Mesothelial cell of epicardium (in vitro differentiated cells): ENCODE results near the gene SH3GL1. TPM values are rescaled to one million over a fixed set of nuclear protein-coding genes. Genes with fewer than 3 reads are reported as not detected.
"Not testable (repeated sequence)": the region's sequence is repeated elsewhere in the genome, so short reads cannot be mapped to it uniquely, and the experiment has no call there.

ENCODE experiments used
- DNase-seq, 2 experiments: peaks; one replicate each; pipeline ENCODE4 v3.0.0; 2021; ENCODE audit warnings: low spot score in 2 of 2; ENCODE audit not compliant: unreplicated experiment in 2 of 2
- H3K27ac Mint-ChIP-seq: 2 replicates; pipeline ENCODE4 v1.8.0; 2021; ENCODE audit warnings: mixed read lengths
- H3K27me3 Mint-ChIP-seq: 2 replicates; pipeline ENCODE4 v1.8.0; 2021; ENCODE audit warnings: low read depth, mixed read lengths
- H3K36me3 Mint-ChIP-seq: 2 replicates; pipeline ENCODE4 v1.8.0; 2021; ENCODE audit warnings: mixed read lengths
- H3K4me1 Mint-ChIP-seq: 2 replicates; pipeline ENCODE4 v1.8.0; 2021; ENCODE audit warnings: mixed read lengths
- H3K4me3 Mint-ChIP-seq: 2 replicates; pipeline ENCODE4 v1.8.0; 2021; ENCODE audit warnings: mild to moderate bottlenecking, moderate library complexity, mixed read lengths
- H3K9me3 Mint-ChIP-seq: 2 replicates; pipeline ENCODE4 v1.8.0; 2021; ENCODE audit warnings: mixed read lengths
- total RNA-seq: library from RNA; stranded (reverse); gene quantifications from 3 replicates; pipeline ENCODE4 v1.2.1, GENCODE V29; 2021
- TF ChIP-seq, protein P1 (sequence below): fragments of 200-600 bp; sonication (generic); IDR thresholded peaks from one replicate; pipeline ENCODE4 v1.5.0; 2021; ENCODE audit warnings: antibody characterized with exemption; ENCODE audit not compliant: unreplicated experiment

Gene SH3GL1
- total RNA-seq, 1 donor from 2014 or later, result 90.1 TPM

DNA sequence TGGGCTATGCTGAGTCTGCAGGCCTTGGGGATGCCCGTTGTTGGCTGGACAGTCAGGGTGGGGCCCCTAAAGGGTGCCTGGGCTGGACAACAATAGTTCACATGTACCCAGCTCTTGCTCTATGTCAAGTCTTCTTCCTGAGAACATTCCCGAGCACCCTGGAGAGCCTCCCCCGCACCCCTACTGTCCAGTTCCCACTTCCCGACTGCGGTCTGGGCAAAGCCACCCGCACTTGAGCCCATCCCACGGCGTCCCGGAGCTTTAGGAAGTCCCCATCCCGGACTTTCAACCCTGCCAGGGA, 58.1 kb downstream of the SH3GL1 start:
- peaks cover 22% of the 10 kb centered on the region for H3K4me1 Mint-ChIP-seq
- peak overlapping the region; percentile 86 for H3K4me3 Mint-ChIP-seq
- H3K36me3 Mint-ChIP-seq, result peaks cover 6% of the 10 kb centered on the region
- peaks cover 2% of the 10 kb centered on the region for H3K27me3 Mint-ChIP-seq
- no peak for DNase-seq
- H3K9me3 Mint-ChIP-seq, result no peaks in the 10 kb centered on the region
- TF ChIP-seq, protein P1, sequence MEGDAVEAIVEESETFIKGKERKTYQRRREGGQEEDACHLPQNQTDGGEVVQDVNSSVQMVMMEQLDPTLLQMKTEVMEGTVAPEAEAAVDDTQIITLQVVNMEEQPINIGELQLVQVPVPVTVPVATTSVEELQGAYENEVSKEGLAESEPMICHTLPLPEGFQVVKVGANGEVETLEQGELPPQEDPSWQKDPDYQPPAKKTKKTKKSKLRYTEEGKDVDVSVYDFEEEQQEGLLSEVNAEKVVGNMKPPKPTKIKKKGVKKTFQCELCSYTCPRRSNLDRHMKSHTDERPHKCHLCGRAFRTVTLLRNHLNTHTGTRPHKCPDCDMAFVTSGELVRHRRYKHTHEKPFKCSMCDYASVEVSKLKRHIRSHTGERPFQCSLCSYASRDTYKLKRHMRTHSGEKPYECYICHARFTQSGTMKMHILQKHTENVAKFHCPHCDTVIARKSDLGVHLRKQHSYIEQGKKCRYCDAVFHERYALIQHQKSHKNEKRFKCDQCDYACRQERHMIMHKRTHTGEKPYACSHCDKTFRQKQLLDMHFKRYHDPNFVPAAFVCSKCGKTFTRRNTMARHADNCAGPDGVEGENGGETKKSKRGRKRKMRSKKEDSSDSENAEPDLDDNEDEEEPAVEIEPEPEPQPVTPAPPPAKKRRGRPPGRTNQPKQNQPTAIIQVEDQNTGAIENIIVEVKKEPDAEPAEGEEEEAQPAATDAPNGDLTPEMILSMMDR, result no peak
- peak overlapping the region; percentile 99 for H3K27ac Mint-ChIP-seq

DNA sequence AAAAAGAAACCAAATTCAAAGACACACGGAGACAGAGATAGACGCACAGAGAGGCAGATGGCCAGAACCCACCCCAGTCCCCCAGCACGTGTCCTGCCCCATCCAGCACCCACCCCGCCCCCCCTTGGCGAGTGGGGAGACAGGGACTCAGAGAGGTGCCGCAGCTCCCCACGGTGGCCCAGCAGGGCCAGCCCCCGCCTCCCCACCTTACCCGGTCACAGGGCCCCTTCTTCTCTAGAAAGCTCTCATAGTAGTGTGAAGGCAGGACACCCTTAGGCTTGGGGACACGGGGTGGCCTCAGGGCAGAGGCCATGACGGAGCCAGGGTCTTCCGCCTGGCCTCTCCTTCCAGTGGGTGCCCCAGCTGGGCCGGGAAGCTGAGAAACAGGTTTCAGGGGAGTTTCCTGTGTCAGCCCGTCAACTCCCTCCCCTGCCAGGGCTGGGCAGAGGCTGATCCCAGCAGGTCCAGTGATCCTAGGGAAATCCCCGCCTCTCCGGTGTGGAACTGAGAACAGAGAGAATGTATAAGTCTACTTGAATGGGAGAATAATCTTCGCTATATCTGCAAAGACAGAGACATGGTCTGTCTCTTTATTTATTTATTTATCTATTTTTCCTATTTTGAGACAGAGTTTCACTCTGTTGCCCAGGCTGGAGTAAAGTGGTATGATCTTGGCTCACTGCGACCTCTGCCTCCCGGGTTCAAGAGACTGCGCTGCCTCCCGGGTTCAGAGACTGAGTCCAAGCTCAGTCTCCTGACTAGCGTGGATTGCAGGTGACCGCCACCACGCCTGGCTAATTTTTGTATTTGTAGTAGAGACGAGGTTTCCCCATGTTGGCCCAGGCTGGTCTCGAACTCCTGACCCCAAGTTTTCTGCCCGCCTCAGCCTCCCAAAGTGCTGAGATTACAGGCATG, 61.6 kb downstream of the SH3GL1 start, which contains the start of gene STAP2:
TSS of gene STAP2 (minus strand) at position 387 of the 915 bp plus-strand sequence. CDS start at position 313, 74 bp downstream.
- peak in 1 of 2 experiments; percentile 69 for DNase-seq
- no peaks in the 10 kb centered on the region for H3K9me3 Mint-ChIP-seq

GRCh38 chr19:4337906-4338440, 62.4 kb downstream of the SH3GL1 start:
- TF ChIP-seq, protein P1, result no peak
- no peak for DNase-seq
- Mint-ChIP-seq H3K4me1 (peaks cover 20% of the 10 kb centered on the region), H3K36me3 (peaks cover 12% of the 10 kb centered on the region), H3K27ac (peak overlapping the region; percentile 98), H3K27me3 (peaks cover 2% of the 10 kb centered on the region), H3K9me3 (no peaks in the 10 kb centered on the region), H3K4me3 (peak overlapping the region; percentile 83)

More for the DNA sequence above, 61.6 kb downstream of the SH3GL1 start, which contains the start of gene STAP2:
- TF ChIP-seq, protein P1, result no peak
- peaks cover 20% of the 10 kb centered on the region for H3K4me1 Mint-ChIP-seq
- H3K36me3 Mint-ChIP-seq, result peaks cover 12% of the 10 kb centered on the region
- peaks cover 2% of the 10 kb centered on the region for H3K27me3 Mint-ChIP-seq
- peak within 1 kb of the TSS; percentile 83 for H3K4me3 Mint-ChIP-seq
- peak within 1 kb of the TSS; percentile 98 for H3K27ac Mint-ChIP-seq

GRCh38 chr19:4334929-4335570, 65.3 kb downstream of the SH3GL1 start:
- no peak for DNase-seq
- Mint-ChIP-seq H3K36me3 (peaks cover 14% of the 10 kb centered on the region), H3K4me1 (peaks cover 14% of the 10 kb centered on the region), H3K9me3 (no peaks in the 10 kb centered on the region), H3K27me3 (no peaks in the 10 kb centered on the region), H3K4me3 (no peak overlapping the region), H3K27ac (no peak overlapping the region)
- TF ChIP-seq, protein P1, result no peak

GRCh38 chr19:4329858-4330257, 70.5 kb downstream of the SH3GL1 start:
- Mint-ChIP-seq H3K4me3 (no peak overlapping the region), H3K9me3 (no peaks in the 10 kb centered on the region), H3K4me1 (peaks cover 18% of the 10 kb centered on the region), H3K36me3 (peaks cover 11% of the 10 kb centered on the region), H3K27me3 (peaks cover 8% of the 10 kb centered on the region), H3K27ac (no peak overlapping the region)
- TF ChIP-seq, protein P1, result no peak
- no peak for DNase-seq

DNA sequence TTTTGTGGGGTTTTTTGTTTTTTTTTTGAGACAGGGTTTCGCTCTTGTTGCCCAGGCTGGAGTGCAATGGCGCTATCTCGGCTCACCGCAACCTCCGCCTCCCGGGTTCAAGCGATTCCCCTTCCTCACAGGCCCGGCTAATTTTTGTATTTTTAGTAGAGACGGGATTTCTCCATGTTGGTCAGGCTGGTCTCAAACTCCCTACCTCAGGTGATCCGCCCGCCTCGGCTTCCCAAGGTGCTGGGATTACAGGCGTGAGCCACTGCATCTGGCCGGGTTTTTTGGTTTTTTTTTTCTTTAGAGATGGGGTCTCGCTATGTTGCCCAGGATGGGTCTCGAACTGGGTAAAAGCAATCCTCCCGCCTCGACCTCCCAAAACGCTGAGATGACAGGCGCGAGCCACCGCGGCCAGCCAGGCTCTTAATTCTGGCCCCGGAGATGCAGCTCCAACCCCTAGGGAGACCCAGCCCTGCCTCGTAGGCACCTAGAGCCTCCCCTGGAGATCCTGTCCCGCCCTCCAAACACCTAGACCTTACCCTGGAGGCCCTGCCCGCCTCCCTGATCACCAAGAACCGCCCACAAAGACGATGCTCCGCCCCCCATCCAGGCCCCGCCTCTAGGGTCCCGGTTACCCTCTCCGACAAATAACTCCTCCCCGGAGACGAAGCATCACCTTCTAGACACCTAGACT, 71.2 kb downstream of the SH3GL1 start:
- not testable (repeated sequence) for H3K27me3 Mint-ChIP-seq, H3K36me3 Mint-ChIP-seq, H3K9me3 Mint-ChIP-seq, DNase-seq
- peak overlapping the region; percentile 85 for H3K27ac Mint-ChIP-seq
- peaks cover 18% of the 10 kb centered on the region for H3K4me1 Mint-ChIP-seq
- H3K4me3 Mint-ChIP-seq, result peak overlapping the region; percentile 70
